GM11168 (cell line): ENCODE data around the gene EIF4E3.

Experiments
- in situ Hi-C: fragments of 300-500 bp; cut with MboI; formaldehyde crosslinking; loops from one replicate; pipeline ENCODE4 v1.12.0; 2022; ENCODE audit warnings: low sequenced_read_pairs; ENCODE audit not compliant: unreplicated experiment

Gene EIF4E3

GRCh38 chr3:71695000-71695482 is 30.2 kb downstream of the EIF4E3 start:
- in situ Hi-C loops: no loop called here

DNA sequence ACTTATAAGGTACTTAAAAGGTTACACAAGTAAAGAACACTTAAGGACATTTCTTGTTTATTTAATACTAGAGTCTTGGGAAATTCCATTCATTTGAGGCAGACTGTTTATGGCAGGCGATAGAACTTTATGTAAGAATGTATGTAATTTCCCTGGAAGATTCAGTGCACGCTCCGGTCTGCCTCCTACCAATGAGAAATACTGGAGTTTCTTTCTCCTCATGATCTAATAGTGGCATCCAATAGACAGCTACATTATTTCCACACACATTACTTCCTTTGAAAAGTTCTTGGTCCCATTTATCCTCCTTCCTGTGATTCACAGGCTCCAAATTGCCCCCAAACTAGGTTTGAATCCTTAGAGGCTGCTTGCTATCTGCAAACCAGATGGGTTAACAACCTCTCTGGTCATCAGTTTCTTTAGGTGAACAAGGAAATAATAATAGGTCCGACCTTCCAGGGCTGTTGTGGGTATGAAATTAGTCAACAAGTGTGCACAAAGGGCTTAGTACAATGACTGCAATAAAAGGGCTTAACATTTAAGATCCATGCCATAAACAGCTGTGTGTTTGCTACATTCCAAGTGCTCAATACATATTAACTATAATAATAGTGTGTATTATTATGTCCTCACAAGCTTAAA is 30.7 kb downstream of the EIF4E3 start:
- in situ Hi-C loops: no loop called here

DNA sequence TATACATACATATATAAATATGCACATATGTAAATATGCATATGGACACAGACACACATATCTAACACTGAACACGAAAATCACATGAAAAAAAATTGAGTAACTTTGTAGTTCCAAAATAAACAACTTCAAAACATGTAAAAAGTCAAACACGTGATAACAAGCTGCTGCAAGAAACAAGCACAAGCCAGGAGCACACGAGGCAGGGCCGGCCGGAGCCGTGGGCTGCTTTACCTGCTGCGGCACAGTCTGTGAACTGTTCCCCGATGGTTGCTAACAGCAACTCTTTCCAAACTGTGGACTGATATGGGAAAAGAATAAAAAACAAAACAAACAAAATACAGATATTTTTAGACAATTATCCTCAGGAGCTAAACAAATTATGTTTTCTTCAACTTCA is 31.6 kb downstream of the EIF4E3 start:
- in situ Hi-C loops: no loop called here

DNA sequence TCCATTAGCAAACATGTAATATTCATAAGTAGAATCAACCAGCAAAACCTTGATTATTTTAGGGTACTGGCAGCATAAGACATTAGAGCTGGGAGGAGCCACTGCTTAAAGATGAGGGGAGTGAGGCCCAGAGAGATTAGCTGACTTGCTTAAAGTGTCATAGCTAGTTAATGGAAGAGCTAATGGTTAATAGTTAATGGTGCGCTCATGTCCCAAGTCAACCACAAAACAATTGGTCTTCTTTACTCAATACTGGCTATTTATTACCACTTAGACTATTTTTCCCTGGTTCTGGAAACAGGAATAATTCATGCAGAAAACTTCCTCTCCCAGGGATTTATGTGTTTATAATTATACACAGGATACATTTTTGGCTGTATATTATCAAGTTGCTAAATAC is 33.1 kb downstream of the EIF4E3 start:
- in situ Hi-C loops: no loop called here

DNA sequence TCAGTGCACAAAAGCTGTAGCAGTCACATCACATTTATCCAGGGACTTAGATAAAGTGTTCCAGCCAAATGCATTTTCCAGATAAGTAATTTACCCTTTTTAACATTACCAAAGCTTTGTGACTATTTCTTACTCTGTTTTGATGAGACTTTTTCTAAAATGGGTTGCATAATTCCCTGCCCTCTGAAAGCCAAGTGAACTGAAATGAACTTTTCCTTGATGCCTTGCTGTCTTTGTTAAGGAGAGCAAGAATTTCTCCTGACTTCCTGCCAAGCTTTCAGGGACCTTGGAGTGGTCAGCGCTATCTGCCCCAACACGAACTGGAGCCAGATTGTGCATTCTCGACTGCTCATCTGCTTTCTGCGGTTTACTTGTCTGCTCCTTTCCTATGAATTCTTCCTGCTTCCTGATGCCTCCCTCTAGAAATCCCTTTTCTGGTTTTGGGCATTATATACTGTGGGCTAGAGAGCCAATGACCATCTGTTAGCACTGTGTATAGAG is 34.8 kb downstream of the EIF4E3 start:
- in situ Hi-C loops: no loop called here

- in situ Hi-C loops: no loop called here
These were observed 35.9 kb downstream of the EIF4E3 start for GRCh38 chr3:71689291-71689690.

GRCh38 chr3:71688121-71688520 is 37.1 kb downstream of the EIF4E3 start:
- in situ Hi-C loops: no loop called here

DNA sequence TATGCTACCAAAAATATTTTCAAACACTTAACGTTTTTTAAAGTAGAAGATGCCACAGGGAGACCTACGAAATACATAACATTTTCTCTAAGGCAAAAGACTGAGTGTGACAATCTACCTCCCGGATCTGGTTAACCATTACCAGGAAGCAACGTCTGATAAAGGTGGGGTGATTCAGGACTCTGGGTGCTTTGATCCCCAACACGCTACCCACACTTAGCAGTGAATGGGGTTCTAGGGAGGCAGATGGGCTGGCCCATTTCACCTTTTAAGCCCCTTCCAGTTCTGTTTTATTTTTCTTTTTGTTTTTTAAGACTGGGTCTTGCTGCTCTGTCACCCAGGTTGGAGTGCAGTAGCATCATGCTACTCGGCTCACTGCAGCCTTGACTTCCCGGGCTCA is 39.5 kb downstream of the EIF4E3 start:
- in situ Hi-C loops: no loop called here

DNA sequence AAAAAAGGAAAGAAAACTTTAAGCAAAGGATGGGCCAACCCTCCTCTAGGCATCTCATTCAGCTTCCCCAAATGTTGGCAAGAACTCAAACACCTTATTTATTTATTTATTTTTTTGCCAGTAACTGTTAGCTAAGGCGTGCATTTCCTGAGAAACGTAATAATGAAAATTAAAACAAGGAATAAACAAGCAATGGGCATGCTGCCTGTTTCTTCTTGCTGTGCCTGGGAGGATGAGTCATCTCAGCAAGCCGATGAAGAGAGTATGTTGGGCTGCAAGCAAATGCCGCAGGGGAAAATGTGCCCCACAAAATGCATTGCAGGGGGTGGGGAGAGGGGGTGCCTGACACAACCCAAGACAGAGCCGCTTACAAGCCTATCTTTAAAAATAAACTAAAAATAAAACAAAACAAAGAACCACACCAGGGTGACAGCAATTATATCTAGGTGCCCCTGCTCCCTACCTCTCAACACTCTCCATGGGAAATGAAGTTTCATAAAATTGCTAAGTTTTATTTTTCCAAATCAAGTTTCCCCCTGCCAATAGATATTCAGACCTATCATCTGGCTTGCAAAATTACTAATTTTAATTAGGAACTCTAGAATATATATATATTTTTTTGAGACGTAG is 40.3 kb downstream of the EIF4E3 start:
- in situ Hi-C loops: no loop called here

GRCh38 chr3:71684046-71684756 is 41.0 kb downstream of the EIF4E3 start:
- in situ Hi-C loops: no loop called here

DNA sequence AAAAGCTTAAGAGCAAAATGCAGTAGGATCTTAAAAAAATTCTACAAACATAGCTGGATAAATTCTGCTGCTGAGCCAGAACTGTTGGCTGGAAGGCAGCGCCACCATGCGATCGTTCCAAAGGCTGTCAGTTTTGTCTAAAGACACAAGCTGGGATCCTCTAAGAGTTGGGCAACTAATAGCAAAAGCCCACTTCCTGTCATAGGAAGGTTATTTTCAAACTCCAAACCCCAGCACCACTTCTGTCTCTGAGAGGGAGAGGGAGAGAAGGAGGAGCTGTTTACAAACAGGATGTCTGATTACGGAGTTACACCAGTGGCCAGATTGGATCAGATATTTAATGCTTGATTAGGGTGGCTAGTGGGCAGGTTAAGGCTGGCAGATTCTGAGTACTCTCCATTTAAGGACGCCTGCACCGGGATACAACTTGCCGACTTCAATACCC is 44.0 kb downstream of the EIF4E3 start:
- in situ Hi-C loops: no loop called here

GRCh38 chr3:71680603-71681002 is 44.6 kb downstream of the EIF4E3 start:
- in situ Hi-C loops: no loop called here

- in situ Hi-C loops: no loop called here
These were observed 48.3 kb downstream of the EIF4E3 start for GRCh38 chr3:71676931-71677330.

- in situ Hi-C loops: loop anchor here (25.0 kb wide), 1 partner anchor 1136 kb away; no protein-coding TSS in a partner anchor
These were observed 51.7 kb downstream of the EIF4E3 start for GRCh38 chr3:71673486-71673885.

DNA sequence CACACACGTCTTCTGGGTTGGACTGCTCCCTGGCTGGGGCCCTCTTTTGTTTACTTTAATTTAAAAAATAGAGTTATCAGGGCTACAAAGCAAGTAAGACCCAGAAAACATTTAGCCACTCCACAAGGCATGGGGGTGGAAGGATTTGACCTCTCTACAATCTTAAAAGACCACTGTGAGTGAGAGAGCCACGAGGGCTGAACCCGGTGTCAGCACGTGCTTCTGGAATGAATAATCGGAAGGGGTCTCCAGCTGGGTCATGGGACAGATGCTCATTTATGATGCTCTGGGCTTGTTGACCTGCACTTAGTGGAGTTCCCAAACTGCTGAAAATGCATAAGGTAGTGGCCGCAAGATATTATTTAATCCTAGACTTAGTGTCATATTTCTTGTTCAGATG is 52.4 kb downstream of the EIF4E3 start:
- in situ Hi-C loops: loop anchor here (25.0 kb wide), 1 partner anchor 1136 kb away; no protein-coding TSS in a partner anchor

- in situ Hi-C loops: loop anchor here (25.0 kb wide), 1 partner anchor 1135 kb away; no protein-coding TSS in a partner anchor
These were observed 52.9 kb downstream of the EIF4E3 start for GRCh38 chr3:71672340-71672739.

GRCh38 chr3:71671216-71671845 is 53.9 kb downstream of the EIF4E3 start:
- in situ Hi-C loops: loop anchor here (25.0 kb wide), 1 partner anchor 1134 kb away; no protein-coding TSS in a partner anchor

- in situ Hi-C loops: loop anchor here (25.0 kb wide), 1 partner anchor 1125 kb away; no protein-coding TSS in a partner anchor
These were observed 62.6 kb downstream of the EIF4E3 start for GRCh38 chr3:71662568-71662967.

GRCh38 chr3:71662056-71662455 is 63.1 kb downstream of the EIF4E3 start:
- in situ Hi-C loops: loop anchor here (25.0 kb wide), 1 partner anchor 1125 kb away; no protein-coding TSS in a partner anchor
